ENCODE data around the gene MMP14. TPM values are rescaled to one million over a fixed set of nuclear protein-coding genes. Genes with fewer than 3 reads are reported as not detected.

Gene MMP14
- total and polyA plus RNA-seq, 2 of the 13 experiments (the other 11 are each of a cell fraction or from before 2014, with no cell fraction given): 5.2 to 9.8 TPM

DNA sequence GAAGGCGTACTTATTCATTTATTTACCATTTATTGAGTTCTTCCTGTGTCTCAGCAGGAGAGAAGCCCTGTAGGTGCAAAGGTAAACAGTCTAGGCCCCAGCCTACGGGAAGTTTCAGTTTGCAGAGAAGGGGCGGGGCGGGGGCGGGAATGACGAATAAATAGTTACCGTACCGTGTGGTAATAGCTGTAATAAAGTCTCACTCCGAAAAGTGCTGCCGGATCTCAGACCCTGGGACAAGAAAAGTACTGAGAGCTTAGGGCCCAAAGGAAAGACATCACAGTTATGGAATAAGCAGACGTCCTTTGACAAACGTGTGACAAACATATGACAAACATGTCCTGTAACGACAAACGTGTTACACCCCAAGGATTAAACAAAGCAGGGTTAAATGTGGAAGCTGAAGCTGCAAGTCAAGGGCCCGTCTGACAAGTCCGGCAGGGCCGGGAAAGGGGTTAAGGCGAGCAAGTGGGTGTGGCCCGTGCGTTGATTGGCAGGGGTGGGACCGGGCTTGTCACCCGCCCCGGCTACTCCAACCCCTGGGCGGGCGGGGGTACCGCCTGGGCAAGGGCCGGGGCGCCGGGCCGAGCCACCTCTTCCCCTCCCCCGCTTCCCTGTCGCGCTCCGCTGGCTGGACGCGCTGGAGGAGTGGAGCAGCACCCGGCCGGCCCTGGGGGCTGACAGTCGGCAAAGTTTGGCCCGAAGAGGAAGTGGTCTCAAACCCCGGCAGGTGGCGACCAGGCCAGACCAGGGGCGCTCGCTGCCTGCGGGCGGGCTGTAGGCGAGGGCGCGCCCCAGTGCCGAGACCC, 35.0 kb downstream of the MMP14 start, which contains the start of gene LRP10 (continued):
- TF ChIP-seq, protein P1, sequence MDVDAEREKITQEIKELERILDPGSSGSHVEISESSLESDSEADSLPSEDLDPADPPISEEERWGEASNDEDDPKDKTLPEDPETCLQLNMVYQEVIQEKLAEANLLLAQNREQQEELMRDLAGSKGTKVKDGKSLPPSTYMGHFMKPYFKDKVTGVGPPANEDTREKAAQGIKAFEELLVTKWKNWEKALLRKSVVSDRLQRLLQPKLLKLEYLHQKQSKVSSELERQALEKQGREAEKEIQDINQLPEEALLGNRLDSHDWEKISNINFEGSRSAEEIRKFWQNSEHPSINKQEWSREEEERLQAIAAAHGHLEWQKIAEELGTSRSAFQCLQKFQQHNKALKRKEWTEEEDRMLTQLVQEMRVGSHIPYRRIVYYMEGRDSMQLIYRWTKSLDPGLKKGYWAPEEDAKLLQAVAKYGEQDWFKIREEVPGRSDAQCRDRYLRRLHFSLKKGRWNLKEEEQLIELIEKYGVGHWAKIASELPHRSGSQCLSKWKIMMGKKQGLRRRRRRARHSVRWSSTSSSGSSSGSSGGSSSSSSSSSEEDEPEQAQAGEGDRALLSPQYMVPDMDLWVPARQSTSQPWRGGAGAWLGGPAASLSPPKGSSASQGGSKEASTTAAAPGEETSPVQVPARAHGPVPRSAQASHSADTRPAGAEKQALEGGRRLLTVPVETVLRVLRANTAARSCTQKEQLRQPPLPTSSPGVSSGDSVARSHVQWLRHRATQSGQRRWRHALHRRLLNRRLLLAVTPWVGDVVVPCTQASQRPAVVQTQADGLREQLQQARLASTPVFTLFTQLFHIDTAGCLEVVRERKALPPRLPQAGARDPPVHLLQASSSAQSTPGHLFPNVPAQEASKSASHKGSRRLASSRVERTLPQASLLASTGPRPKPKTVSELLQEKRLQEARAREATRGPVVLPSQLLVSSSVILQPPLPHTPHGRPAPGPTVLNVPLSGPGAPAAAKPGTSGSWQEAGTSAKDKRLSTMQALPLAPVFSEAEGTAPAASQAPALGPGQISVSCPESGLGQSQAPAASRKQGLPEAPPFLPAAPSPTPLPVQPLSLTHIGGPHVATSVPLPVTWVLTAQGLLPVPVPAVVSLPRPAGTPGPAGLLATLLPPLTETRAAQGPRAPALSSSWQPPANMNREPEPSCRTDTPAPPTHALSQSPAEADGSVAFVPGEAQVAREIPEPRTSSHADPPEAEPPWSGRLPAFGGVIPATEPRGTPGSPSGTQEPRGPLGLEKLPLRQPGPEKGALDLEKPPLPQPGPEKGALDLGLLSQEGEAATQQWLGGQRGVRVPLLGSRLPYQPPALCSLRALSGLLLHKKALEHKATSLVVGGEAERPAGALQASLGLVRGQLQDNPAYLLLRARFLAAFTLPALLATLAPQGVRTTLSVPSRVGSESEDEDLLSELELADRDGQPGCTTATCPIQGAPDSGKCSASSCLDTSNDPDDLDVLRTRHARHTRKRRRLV (CRISPR knock-in tag; IDR thresholded peaks at IDR 0.05): peak; percentile 98
- peak; percentile 50; the same call in 1 of the 2 replicates for TF ChIP-seq JUND (CRISPR knock-in tag; IDR thresholded peaks at IDR 0.05)
- TF ChIP-seq, protein P2, sequence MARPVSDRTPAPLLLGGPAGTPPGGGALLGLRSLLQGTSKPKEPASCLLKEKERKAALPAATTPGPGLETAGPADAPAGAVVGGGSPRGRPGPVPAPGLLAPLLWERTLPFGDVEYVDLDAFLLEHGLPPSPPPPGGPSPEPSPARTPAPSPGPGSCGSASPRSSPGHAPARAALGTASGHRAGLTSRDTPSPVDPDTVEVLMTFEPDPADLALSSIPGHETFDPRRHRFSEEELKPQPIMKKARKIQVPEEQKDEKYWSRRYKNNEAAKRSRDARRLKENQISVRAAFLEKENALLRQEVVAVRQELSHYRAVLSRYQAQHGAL (CRISPR knock-in tag; IDR thresholded peaks at IDR 0.05; ENCODE audit: not compliant biosample characterization): peak; percentile 93
- no peak for TF ChIP-seq HNRNPH1 (optimal IDR thresholded peaks at IDR 0.05; ENCODE audit: low read depth, low read length)
- TF ChIP-seq FLYWCH1 (CRISPR knock-in tag; IDR thresholded peaks at IDR 0.05): no peak
- TF ChIP-seq BRD4 (CRISPR knock-in tag; IDR thresholded peaks at IDR 0.05): peak; percentile 89; the same call in 1 of the 2 replicates
- TF ChIP-seq ZNF501 (CRISPR knock-in tag; IDR thresholded peaks at IDR 0.05): peak; percentile 100
- TF ChIP-seq ZNF335 (CRISPR knock-in tag; IDR thresholded peaks at IDR 0.05): peak; percentile 94
- TF ChIP-seq ZNF607 (CRISPR knock-in tag; IDR thresholded peaks at IDR 0.05; ENCODE audit: borderline replicate concordance): peak; percentile 98
- TF ChIP-seq NFATC3 (CRISPR knock-in tag; IDR thresholded peaks at IDR 0.05): no peak
- no peak; the same call in 1 of the 2 replicates for TF ChIP-seq CEBPG (CRISPR knock-in tag; IDR thresholded peaks at IDR 0.05)
- TF ChIP-seq ERF (CRISPR knock-in tag; IDR thresholded peaks at IDR 0.05): peak; percentile 97
- peak; percentile 91 for TF ChIP-seq KIAA2018 (CRISPR knock-in tag; IDR thresholded peaks at IDR 0.05; ENCODE audit: borderline replicate concordance)
- TF ChIP-seq ZFP82 (CRISPR knock-in tag; IDR thresholded peaks at IDR 0.05; ENCODE audit: borderline replicate concordance): peak; percentile 86
